Panc1 (cell line): Measurements from ENCODE around the gene APOO. TPM values are rescaled to one million over a fixed set of nuclear protein-coding genes. Genes with fewer than 3 reads are reported as not detected.

ENCODE experiments used
- ATAC-seq: fragments of 200-7000 bp; cut with Tn5 transposase; 2 replicates; pipeline ENCODE4 v1.9.1; 2020; ENCODE audit warnings: mild to moderate bottlenecking, moderate library complexity
- BruUV-seq: library from RNA; stranded (reverse); fragments of 400-500 nt; replicated peaks from 2 replicates; lab custom pipeline; 2021; lab: Mats Ljungman, UMichigan
- CTCF ChIA-PET: fragments of 300-600 bp; sonication (Branson Sonifier 250); formaldehyde crosslinking; loops from one replicate; lab custom pipeline; 2022; ENCODE audit warnings: antibody characterized with exemption; lab: Charles Lee
- POLR2A ChIA-PET: fragments of 300-600 bp; sonication (Branson Sonifier 250); formaldehyde crosslinking; loops from one replicate; lab custom pipeline; 2022; ENCODE audit warnings: antibody characterized with exemption; lab: Charles Lee
- DNase-seq: peaks from one replicate; pipeline ENCODE4 v3.0.0-alpha.2; 2010; ENCODE audit warnings: low read depth, low spot score
- H3K27ac ChIP-seq: 2 replicates; pipeline ENCODE4 v1.5.1; 2011; ENCODE audit warnings: mild to moderate bottlenecking, low read length, inconsistent platforms
- H3K27me3 ChIP-seq: fragments of 200-500 bp; sonication (Bioruptor generic); 2 replicates; pipeline ENCODE4 v1.6.0; 2014; ENCODE audit warnings: low read length, inconsistent platforms; ENCODE audit not compliant: control insufficient read depth, insufficient read depth
- H3K36me3 ChIP-seq: fragments of 200-500 bp; sonication (Bioruptor generic); 2 replicates; pipeline ENCODE4 v1.5.1; 2014; ENCODE audit warnings: inconsistent platforms, mild to moderate bottlenecking, low read length, moderate library complexity; ENCODE audit not compliant: control insufficient read depth, insufficient read depth
- H3K4me1 ChIP-seq: 2 replicates; pipeline ENCODE4 v1.5.1; 2011; ENCODE audit warnings: inconsistent platforms, mild to moderate bottlenecking, low read length, moderate library complexity; ENCODE audit not compliant: control insufficient read depth, insufficient read depth
- H3K4me3 ChIP-seq, 2 experiments: 2 replicates each; pipeline ENCODE4 v1.5.1; 2011 to 2012; ENCODE audit warnings: low read depth in 2 of 2, low read length in 2 of 2, mild to moderate bottlenecking in 2 of 2, inconsistent platforms in 1 of 2, moderate library complexity in 1 of 2
- H3K9me3 ChIP-seq: fragments of 200-500 bp; sonication (Bioruptor generic); 2 replicates; pipeline ENCODE4 v1.5.1; 2014; ENCODE audit warnings: low read depth, mild to moderate bottlenecking, inconsistent platforms, low read length, moderate library complexity; ENCODE audit not compliant: control insufficient read depth, insufficient read depth
- CTCF ChIP-seq: fragments of 450-650 bp; IDR thresholded peaks from 2 replicates; pipeline ENCODE4 v1.5.1; 2017; ENCODE audit warnings: mild to moderate bottlenecking
- POLR2AphosphoS5 ChIP-seq: IDR thresholded peaks from 2 replicates; pipeline ENCODE4 v1.6.1; 2012; ENCODE audit warnings: mild to moderate bottlenecking, low read depth, low read length, moderate library complexity
- SIN3A ChIP-seq: IDR thresholded peaks from 2 replicates; pipeline ENCODE4 v1.6.1; 2012; ENCODE audit warnings: low read depth, mild to moderate bottlenecking, low read length, moderate library complexity, borderline replicate concordance; ENCODE audit not compliant: insufficient read depth
- TCF7L2 ChIP-seq: IDR thresholded peaks from 2 replicates; pipeline ENCODE4 v1.6.1; 2011; ENCODE audit warnings: mild to moderate bottlenecking, low read depth, low read length, inconsistent platforms
- in situ Hi-C: cut with HindIII; loops from 2 replicates; pipeline ENCODE4 v1.10.0; 2016; ENCODE audit warnings: low sequenced_read_pairs, low pct_unique_long_range_greater_than_20kb
- intact Hi-C: fragments of 100-400 bp; cut with micrococcal nuclease; formaldehyde crosslinking; loops from one replicate; pipeline ENCODE4 v1.10.0; 2022; ENCODE audit not compliant: unreplicated experiment
- total RNA-seq: library from RNA; stranded (reverse); gene quantifications from one replicate; pipeline ENCODE4 v1.2.1, GENCODE V29; 2021; ENCODE audit not compliant: unreplicated experiment
- TF ChIP-seq, protein P1 (sequence below), 2 experiments: IDR thresholded peaks; 2 replicates each; pipeline ENCODE4 v1.6.1; 2011 to 2012; ENCODE audit warnings: low read depth in 2 of 2, control low read depth in 1 of 2, low read length in 1 of 2, mild to moderate bottlenecking in 1 of 2, moderate library complexity in 1 of 2; ENCODE audit not compliant: insufficient read depth in 1 of 2

APOO gene
- total RNA-seq, 1 experiment from 2014 or later: 36.8 TPM

DNA sequence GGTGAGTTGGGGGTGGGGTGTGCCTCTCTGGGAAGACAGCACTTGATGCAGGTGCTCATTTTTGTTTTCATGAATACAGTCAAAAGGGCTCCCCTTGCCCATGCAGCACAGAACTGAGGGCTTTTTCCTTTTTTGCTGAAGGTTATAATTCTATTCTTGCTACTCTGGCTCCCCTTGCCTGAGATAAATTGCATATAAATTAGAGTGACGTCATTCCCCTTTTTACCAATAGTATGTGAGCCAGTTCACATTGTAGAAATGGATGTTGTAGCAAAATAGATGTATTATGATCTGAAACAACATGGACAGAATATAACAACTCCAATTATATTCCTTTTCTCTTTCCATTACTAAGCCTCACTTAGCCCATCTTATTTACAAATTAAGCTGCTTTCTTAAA, 28.4 kb upstream of the APOO start:
- ATAC-seq (no peak), DNase-seq (no peak)
- TF ChIP-seq CTCF: no peak
- TF ChIP-seq SIN3A: no peak
- TF ChIP-seq, protein P1, sequence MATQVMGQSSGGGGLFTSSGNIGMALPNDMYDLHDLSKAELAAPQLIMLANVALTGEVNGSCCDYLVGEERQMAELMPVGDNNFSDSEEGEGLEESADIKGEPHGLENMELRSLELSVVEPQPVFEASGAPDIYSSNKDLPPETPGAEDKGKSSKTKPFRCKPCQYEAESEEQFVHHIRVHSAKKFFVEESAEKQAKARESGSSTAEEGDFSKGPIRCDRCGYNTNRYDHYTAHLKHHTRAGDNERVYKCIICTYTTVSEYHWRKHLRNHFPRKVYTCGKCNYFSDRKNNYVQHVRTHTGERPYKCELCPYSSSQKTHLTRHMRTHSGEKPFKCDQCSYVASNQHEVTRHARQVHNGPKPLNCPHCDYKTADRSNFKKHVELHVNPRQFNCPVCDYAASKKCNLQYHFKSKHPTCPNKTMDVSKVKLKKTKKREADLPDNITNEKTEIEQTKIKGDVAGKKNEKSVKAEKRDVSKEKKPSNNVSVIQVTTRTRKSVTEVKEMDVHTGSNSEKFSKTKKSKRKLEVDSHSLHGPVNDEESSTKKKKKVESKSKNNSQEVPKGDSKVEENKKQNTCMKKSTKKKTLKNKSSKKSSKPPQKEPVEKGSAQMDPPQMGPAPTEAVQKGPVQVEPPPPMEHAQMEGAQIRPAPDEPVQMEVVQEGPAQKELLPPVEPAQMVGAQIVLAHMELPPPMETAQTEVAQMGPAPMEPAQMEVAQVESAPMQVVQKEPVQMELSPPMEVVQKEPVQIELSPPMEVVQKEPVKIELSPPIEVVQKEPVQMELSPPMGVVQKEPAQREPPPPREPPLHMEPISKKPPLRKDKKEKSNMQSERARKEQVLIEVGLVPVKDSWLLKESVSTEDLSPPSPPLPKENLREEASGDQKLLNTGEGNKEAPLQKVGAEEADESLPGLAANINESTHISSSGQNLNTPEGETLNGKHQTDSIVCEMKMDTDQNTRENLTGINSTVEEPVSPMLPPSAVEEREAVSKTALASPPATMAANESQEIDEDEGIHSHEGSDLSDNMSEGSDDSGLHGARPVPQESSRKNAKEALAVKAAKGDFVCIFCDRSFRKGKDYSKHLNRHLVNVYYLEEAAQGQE (IDR thresholded peaks at IDR 0.05; ENCODE audit: insufficient read depth in 1 of 2, low read depth in 2 of 2, low read length in 1 of 2): no peak
- TF ChIP-seq POLR2AphosphoS5: no peak
- no peak for TF ChIP-seq TCF7L2
- Histone ChIP-seq H3K9me3 (no peaks in the 10 kb centered on the region), H3K4me3 (no peak overlapping the region), H3K27me3 (no peaks in the 10 kb centered on the region), H3K27ac (no peak overlapping the region), H3K36me3 (no peaks in the 10 kb centered on the region), H3K4me1 (no peaks in the 10 kb centered on the region)
- intact Hi-C loops (no loop called here), in situ Hi-C loops (no loop called here)
- POLR2A ChIA-PET: no interaction called here
- CTCF ChIA-PET: no interaction called here
- BruUV-seq: no TSS peak

GRCh38 chrX:23935106-23935505, 27.4 kb upstream of the APOO start:
- POLR2A ChIA-PET: no interaction called here
- intact Hi-C loops: no loop called here
- no TSS peak for BruUV-seq
- no peaks in the 10 kb centered on the region for H3K4me1 ChIP-seq
- no peak for DNase-seq
- H3K4me3 ChIP-seq: no peak overlapping the region
- ATAC-seq: no peak
- no peaks in the 10 kb centered on the region for H3K27me3 ChIP-seq
- in situ Hi-C loops: no loop called here
- CTCF ChIA-PET: no interaction called here
- no peak for TF ChIP-seq TCF7L2
- TF ChIP-seq CTCF: no peak
- no peak for TF ChIP-seq POLR2AphosphoS5
- TF ChIP-seq SIN3A: no peak
- TF ChIP-seq, protein P1 (IDR thresholded peaks at IDR 0.05; ENCODE audit: insufficient read depth in 1 of 2, low read depth in 2 of 2, low read length in 1 of 2): no peak
- H3K36me3 ChIP-seq: no peaks in the 10 kb centered on the region
- no peak overlapping the region for H3K27ac ChIP-seq
- H3K9me3 ChIP-seq: no peaks in the 10 kb centered on the region
